Measurements from ENCODE around the gene YTHDC2.

YTHDC2 gene

DNA sequence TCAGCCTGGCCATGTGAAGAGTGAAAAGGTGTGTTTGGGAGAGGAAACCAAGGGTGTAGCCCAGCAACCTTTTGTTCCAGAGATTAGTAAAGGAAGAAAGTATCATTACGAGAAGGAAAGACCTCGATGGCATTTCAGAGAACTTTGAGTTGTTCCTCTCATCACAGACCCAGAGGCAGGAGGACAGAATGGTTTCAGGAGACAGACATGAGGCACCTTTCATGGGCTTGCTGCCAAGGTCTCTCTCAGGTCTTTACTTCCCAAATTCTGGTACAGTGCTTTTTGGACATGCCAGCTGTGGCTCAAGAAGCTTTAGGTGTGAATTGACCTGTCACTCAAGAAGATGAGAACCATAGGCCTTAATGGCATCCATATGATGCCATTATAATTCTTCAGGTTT, 22.5 kb upstream of the YTHDC2 start:
- H3K27me3 ChIP-seq (ENCODE audit: control insufficient read depth in 1 of 2, insufficient read depth in 2 of 2, low read length in 2 of 2), result peaks cover 12 to 26% of the 10 kb centered on the region in 2 donors
- H3K27ac ChIP-seq (ENCODE audit: low read depth, low read length), result no peak overlapping the region
- no peak overlapping the region for H3K9ac ChIP-seq (ENCODE audit: low read depth in 1 of 2, low read length in 2 of 2)
- peaks cover 10 to 12% of the 10 kb centered on the region in 2 donors for H3K4me1 ChIP-seq (ENCODE audit: control insufficient read depth in 1 of 2, insufficient read depth in 2 of 2, low read length in 2 of 2)
- H3K4me3 ChIP-seq (ENCODE audit: low read depth in 1 of 2, low read length in 2 of 2), result no peak overlapping the region
- peaks cover 0 to 6% of the 10 kb centered on the region in 2 donors for H3K9me3 ChIP-seq (ENCODE audit: control insufficient read depth in 1 of 2, low read length in 2 of 2)
- no peaks in the 10 kb centered on the region for H3K36me3 ChIP-seq (ENCODE audit: control insufficient read depth in 1 of 2, insufficient read depth in 2 of 2, low read length in 2 of 2)

DNA sequence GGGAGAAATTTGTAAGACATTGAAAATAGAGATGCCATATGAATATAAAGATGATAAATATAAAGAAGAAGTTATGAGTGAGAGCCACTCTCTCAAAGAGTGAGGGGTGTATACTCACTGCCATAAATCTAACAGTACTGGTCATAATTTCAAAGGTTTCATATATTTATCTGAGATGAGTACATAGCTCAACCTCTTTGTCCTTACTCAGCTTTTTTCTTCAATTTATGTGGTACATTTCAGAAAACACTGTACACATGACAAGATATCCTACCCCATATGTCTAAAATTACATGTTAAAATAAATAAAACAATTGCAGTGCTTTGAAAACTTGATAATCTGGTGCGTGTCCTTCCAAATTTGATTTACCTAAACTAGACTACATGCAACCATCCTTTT, 20.0 kb upstream of the YTHDC2 start:
- Histone ChIP-seq H3K9ac (ENCODE audit: low read depth in 1 of 2, low read length in 2 of 2) (no peak overlapping the region), H3K27me3 (ENCODE audit: control insufficient read depth in 1 of 2, insufficient read depth in 2 of 2, low read length in 2 of 2) (peaks cover 3 to 15% of the 10 kb centered on the region in 2 donors), H3K27ac (ENCODE audit: low read depth, low read length) (no peak overlapping the region), H3K4me3 (ENCODE audit: low read depth in 1 of 2, low read length in 2 of 2) (no peak overlapping the region), H3K36me3 (ENCODE audit: control insufficient read depth in 1 of 2, insufficient read depth in 2 of 2, low read length in 2 of 2) (no peaks in the 10 kb centered on the region), H3K9me3 (ENCODE audit: control insufficient read depth in 1 of 2, low read length in 2 of 2) (peaks cover 0 to 6% of the 10 kb centered on the region in 2 donors), H3K4me1 (ENCODE audit: control insufficient read depth in 1 of 2, insufficient read depth in 2 of 2, low read length in 2 of 2) (peaks cover 5% of the 10 kb centered on the region in 2 donors)

DNA sequence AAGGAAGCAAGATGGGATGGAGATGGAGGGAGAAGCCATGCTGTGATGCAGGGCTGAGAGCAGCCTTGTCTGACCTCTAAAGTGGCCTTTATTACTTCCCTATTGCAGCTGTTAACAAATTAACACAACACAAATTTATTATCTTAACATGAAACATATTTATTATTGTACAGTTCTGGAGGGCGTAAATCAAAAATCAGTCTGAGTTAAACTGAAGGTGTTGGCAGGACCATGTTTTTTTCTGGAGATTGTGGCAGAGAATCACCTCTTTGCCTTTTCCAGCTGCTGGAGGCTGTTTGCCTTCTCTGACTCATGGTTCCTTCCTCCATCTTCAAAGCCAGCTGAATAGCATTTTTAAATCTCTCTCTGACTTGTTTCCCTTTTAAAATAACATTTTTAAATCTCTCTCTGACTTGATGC, 18.1 kb upstream of the YTHDC2 start:
- Histone ChIP-seq H3K9me3 (ENCODE audit: control insufficient read depth in 1 of 2, low read length in 2 of 2) (peaks cover 0 to 6% of the 10 kb centered on the region in 2 donors), H3K4me1 (ENCODE audit: control insufficient read depth in 1 of 2, insufficient read depth in 2 of 2, low read length in 2 of 2) (no peaks in the 10 kb centered on the region), H3K4me3 (ENCODE audit: low read depth in 1 of 2, low read length in 2 of 2) (no peak overlapping the region), H3K9ac (ENCODE audit: low read depth in 1 of 2, low read length in 2 of 2) (no peak overlapping the region), H3K36me3 (ENCODE audit: control insufficient read depth in 1 of 2, insufficient read depth in 2 of 2, low read length in 2 of 2) (no peaks in the 10 kb centered on the region), H3K27ac (ENCODE audit: low read depth, low read length) (no peak overlapping the region), H3K27me3 (ENCODE audit: control insufficient read depth in 1 of 2, insufficient read depth in 2 of 2, low read length in 2 of 2) (no peaks in the 10 kb centered on the region)

DNA sequence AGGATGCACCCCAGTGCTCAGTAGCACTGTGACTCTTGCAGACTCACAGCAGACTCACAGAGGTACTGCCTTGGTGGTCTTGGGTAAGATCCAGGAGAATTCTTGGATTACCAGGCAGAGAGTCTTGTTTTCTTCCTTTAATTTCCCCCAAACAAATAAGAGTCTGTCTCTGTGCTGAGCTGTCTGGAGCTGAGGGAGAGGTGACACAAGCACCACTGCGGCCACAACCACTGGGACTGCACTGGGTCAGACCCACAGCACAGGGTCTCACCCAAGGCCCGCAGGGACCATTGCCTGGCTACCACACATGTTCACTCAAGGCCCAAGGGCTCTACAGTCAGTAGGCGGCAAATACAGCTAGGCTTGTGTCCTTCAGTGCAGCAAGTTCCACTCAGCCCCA, 11.4 kb upstream of the YTHDC2 start:
- Histone ChIP-seq H3K4me3 (ENCODE audit: low read depth in 1 of 2, low read length in 2 of 2) (no peak overlapping the region), H3K36me3 (ENCODE audit: control insufficient read depth in 1 of 2, insufficient read depth in 2 of 2, low read length in 2 of 2) (no peaks in the 10 kb centered on the region), H3K9ac (ENCODE audit: low read depth in 1 of 2, low read length in 2 of 2) (no peak overlapping the region), H3K9me3 (ENCODE audit: control insufficient read depth in 1 of 2, low read length in 2 of 2) (no peaks in the 10 kb centered on the region), H3K27me3 (ENCODE audit: control insufficient read depth in 1 of 2, insufficient read depth in 2 of 2, low read length in 2 of 2) (peaks cover 3% of the 10 kb centered on the region in 2 donors), H3K27ac (ENCODE audit: low read depth, low read length) (no peak overlapping the region), H3K4me1 (ENCODE audit: control insufficient read depth in 1 of 2, insufficient read depth in 2 of 2, low read length in 2 of 2) (no peaks in the 10 kb centered on the region)

DNA sequence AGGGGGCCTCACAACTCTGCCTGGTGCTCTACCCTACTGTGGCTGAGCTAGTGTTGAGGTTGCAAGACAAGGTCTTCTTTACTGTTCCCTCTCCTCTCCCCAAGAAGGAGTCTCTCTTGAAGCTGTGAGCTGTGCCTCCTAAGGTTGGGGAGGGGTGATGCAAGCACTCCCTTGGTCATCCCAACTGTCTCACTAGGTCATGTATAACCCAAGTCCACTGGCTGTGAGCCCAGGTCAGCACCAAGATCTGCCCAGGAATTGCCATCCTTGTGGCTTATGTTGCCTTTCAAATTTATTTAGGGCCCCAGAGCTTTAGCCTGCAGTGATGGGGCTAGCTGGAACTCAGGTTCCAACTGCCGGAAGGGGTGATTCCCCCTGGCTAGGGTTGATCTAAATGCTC, 10.3 kb upstream of the YTHDC2 start:
- H3K27me3 ChIP-seq (ENCODE audit: control insufficient read depth in 1 of 2, insufficient read depth in 2 of 2, low read length in 2 of 2), result peaks cover 3% of the 10 kb centered on the region in 2 donors
- H3K9me3 ChIP-seq (ENCODE audit: control insufficient read depth in 1 of 2, low read length in 2 of 2), result no peaks in the 10 kb centered on the region
- no peaks in the 10 kb centered on the region for H3K36me3 ChIP-seq (ENCODE audit: control insufficient read depth in 1 of 2, insufficient read depth in 2 of 2, low read length in 2 of 2)
- no peak overlapping the region for H3K9ac ChIP-seq (ENCODE audit: low read depth in 1 of 2, low read length in 2 of 2)
- H3K4me3 ChIP-seq (ENCODE audit: low read depth in 1 of 2, low read length in 2 of 2), result no peak overlapping the region
- H3K27ac ChIP-seq (ENCODE audit: low read depth, low read length), result no peak overlapping the region
- H3K4me1 ChIP-seq (ENCODE audit: control insufficient read depth in 1 of 2, insufficient read depth in 2 of 2, low read length in 2 of 2), result no peaks in the 10 kb centered on the region

DNA sequence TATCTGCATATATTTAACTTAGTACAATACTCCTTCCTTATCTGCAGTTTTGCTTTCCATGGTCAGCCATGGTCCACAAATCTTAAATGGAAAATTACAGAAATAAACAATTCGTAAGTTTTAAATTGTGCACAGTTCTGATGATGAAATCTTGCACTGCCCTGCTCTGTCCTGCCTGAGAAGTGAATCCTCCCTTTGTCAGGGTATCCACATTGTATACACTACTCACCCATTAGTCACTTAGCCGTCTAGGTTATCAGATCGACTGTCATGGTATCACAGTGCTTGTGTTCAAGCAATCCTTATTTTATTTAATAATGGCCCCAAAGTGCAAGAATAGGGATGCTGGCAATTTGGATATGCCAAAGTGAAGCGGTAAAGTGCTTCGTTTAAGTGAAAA, 8.3 kb upstream of the YTHDC2 start:
- H3K4me3 ChIP-seq (ENCODE audit: low read depth in 1 of 2, low read length in 2 of 2), result no peak overlapping the region
- H3K4me1 ChIP-seq (ENCODE audit: control insufficient read depth in 1 of 2, insufficient read depth in 2 of 2, low read length in 2 of 2), result no peaks in the 10 kb centered on the region
- H3K9ac ChIP-seq (ENCODE audit: low read depth in 1 of 2, low read length in 2 of 2), result no peak overlapping the region
- peaks cover 3% of the 10 kb centered on the region in 2 donors for H3K27me3 ChIP-seq (ENCODE audit: control insufficient read depth in 1 of 2, insufficient read depth in 2 of 2, low read length in 2 of 2)
- no peaks in the 10 kb centered on the region for H3K36me3 ChIP-seq (ENCODE audit: control insufficient read depth in 1 of 2, insufficient read depth in 2 of 2, low read length in 2 of 2)
- no peak overlapping the region for H3K27ac ChIP-seq (ENCODE audit: low read depth, low read length)
- H3K9me3 ChIP-seq (ENCODE audit: control insufficient read depth in 1 of 2, low read length in 2 of 2), result no peaks in the 10 kb centered on the region

DNA sequence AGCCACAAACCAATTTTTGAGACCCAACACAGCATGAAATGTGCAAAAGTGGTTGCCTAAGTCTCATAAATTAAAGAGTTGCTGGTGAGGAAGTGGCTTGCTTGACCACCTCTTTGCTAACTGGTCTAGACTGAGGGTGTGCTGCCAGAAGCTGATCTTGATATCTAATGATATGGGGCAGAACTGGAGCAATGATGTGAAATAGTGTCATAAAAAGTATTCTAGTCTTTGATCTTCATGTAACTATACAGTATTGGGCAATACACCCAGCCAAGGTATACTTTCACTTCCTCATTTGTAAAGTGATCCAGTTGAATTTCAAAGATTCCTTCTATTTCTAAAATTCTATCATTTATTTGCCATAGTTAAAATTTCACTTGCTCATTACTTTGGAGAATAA, 5.9 kb upstream of the YTHDC2 start:
- peaks cover 0 to 3% of the 10 kb centered on the region in 2 donors for H3K27me3 ChIP-seq (ENCODE audit: control insufficient read depth in 1 of 2, insufficient read depth in 2 of 2, low read length in 2 of 2)
- no peak overlapping the region for H3K27ac ChIP-seq (ENCODE audit: low read depth, low read length)
- H3K9ac ChIP-seq (ENCODE audit: low read depth in 1 of 2, low read length in 2 of 2), result no peak overlapping the region
- H3K4me1 ChIP-seq (ENCODE audit: control insufficient read depth in 1 of 2, insufficient read depth in 2 of 2, low read length in 2 of 2), result no peaks in the 10 kb centered on the region
- no peak overlapping the region for H3K4me3 ChIP-seq (ENCODE audit: low read depth in 1 of 2, low read length in 2 of 2)
- H3K36me3 ChIP-seq (ENCODE audit: control insufficient read depth in 1 of 2, insufficient read depth in 2 of 2, low read length in 2 of 2), result no peaks in the 10 kb centered on the region
- no peaks in the 10 kb centered on the region for H3K9me3 ChIP-seq (ENCODE audit: control insufficient read depth in 1 of 2, low read length in 2 of 2)

DNA sequence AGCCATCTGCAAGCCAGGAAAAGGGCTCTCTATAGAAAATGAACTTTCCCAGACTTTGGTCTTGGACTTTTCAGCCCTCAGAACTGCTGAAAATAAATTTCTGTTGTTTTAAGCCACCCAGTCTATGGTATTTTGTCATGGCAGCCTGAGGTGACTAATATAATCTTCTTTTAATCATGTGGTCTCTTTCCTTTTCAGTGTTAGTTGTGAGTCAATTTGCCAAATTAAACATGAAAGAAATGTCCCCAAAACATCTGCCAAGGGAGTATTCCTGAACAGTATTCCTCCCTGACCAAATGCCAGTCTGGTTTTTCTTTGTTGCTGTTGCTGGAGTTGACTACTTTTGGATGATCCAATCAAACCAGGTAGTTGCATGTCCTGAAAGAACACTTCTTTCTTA, 4.7 kb upstream of the YTHDC2 start:
- Histone ChIP-seq H3K27me3 (ENCODE audit: control insufficient read depth in 1 of 2, insufficient read depth in 2 of 2, low read length in 2 of 2) (no peaks in the 10 kb centered on the region), H3K27ac (ENCODE audit: low read depth, low read length) (no peak overlapping the region), H3K4me3 (ENCODE audit: low read depth in 1 of 2, low read length in 2 of 2) (no peak overlapping the region), H3K9ac (ENCODE audit: low read depth in 1 of 2, low read length in 2 of 2) (no peak overlapping the region), H3K36me3 (ENCODE audit: control insufficient read depth in 1 of 2, insufficient read depth in 2 of 2, low read length in 2 of 2) (no peaks in the 10 kb centered on the region), H3K4me1 (ENCODE audit: control insufficient read depth in 1 of 2, insufficient read depth in 2 of 2, low read length in 2 of 2) (no peaks in the 10 kb centered on the region), H3K9me3 (ENCODE audit: control insufficient read depth in 1 of 2, low read length in 2 of 2) (no peaks in the 10 kb centered on the region)

DNA sequence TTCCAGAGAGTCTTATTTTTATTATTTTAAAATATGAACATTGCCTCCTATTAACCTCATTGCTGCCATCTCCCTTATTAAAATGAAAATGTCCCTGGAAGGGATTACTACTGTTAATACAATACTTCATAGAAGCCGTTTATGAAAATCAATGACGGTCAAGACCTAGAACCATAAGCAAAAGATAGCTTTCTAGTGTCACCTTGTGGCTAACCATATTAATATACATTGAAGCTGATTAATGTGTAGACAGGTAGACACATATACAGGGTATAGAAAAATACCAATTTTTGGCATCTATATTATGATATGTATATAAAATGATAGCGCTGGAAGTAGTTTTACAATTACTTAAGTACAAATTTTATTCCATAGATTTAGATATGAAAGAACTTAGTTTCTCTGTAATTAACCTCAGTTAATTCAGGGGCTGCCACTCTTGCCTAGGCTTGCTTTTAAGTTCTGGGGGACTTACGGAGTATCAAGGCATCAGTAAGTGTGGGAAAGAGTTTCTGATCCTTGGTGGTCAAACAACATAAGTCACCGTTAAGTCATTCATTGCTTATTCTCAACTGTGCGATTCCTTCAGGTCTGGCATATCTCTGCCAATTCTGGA, 2.5 kb upstream of the YTHDC2 start:
- Histone ChIP-seq H3K27me3 (ENCODE audit: control insufficient read depth in 1 of 2, insufficient read depth in 2 of 2, low read length in 2 of 2) (no peaks in the 10 kb centered on the region), H3K9me3 (ENCODE audit: control insufficient read depth in 1 of 2, low read length in 2 of 2) (no peaks in the 10 kb centered on the region), H3K4me1 (ENCODE audit: control insufficient read depth in 1 of 2, insufficient read depth in 2 of 2, low read length in 2 of 2) (peaks cover 8 to 10% of the 10 kb centered on the region in 2 donors)

DNA sequence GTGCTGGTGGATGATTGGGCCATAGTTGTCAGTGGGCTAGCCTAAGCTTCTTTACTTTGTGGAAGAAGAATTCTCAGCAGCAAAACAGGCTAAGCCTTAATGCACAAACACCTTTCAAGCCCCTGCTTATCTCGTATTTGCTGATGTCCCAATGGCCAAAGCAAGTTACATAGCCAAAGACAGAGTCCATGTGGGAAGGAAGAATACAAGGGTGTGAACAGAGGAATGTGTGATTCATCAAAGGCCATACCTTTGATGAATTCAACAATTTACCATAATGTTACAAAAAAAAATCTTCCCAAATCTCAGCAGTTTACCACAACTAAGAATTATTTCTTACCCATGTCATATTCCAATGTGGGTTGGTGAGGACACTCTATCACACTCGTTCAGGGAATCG, 1.2 kb upstream of the YTHDC2 start:
- Histone ChIP-seq H3K9me3 (ENCODE audit: control insufficient read depth in 1 of 2, low read length in 2 of 2) (no peaks in the 10 kb centered on the region), H3K9ac (ENCODE audit: low read depth in 1 of 2, low read length in 2 of 2) (no peak overlapping the region), H3K36me3 (ENCODE audit: control insufficient read depth in 1 of 2, insufficient read depth in 2 of 2, low read length in 2 of 2) (peaks cover 0 to 3% of the 10 kb centered on the region in 2 donors), H3K27ac (ENCODE audit: low read depth, low read length) (no peak overlapping the region), H3K4me1 (ENCODE audit: control insufficient read depth in 1 of 2, insufficient read depth in 2 of 2, low read length in 2 of 2) (peaks cover 8 to 10% of the 10 kb centered on the region in 2 donors), H3K4me3 (ENCODE audit: low read depth in 1 of 2, low read length in 2 of 2) (no peak overlapping the region), H3K27me3 (ENCODE audit: control insufficient read depth in 1 of 2, insufficient read depth in 2 of 2, low read length in 2 of 2) (no peaks in the 10 kb centered on the region)

More for the DNA sequence above, 2.5 kb upstream of the YTHDC2 start:
- Histone ChIP-seq H3K27ac (ENCODE audit: low read depth, low read length) (no peak overlapping the region), H3K9ac (ENCODE audit: low read depth in 1 of 2, low read length in 2 of 2) (no peak overlapping the region), H3K4me3 (ENCODE audit: low read depth in 1 of 2, low read length in 2 of 2) (no peak overlapping the region), H3K36me3 (ENCODE audit: control insufficient read depth in 1 of 2, insufficient read depth in 2 of 2, low read length in 2 of 2) (no peaks in the 10 kb centered on the region)

DNA sequence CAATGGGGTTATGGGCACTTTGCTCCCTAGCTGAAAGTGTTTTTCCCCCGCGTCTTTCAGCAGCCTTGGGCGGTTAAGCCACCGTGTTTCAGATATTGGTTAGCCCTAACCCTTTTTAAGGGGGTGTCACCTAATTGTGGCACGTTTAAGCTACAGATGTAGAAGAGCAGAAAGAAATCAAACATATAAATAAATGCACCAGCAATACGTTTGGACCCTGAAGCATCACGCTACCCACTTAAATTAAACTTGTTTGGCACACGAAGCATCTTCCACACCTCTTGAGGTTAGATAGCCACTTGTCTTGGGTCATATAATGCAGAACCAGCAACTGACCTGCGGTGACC, 768 bp downstream of the YTHDC2 start:
- no peaks in the 10 kb centered on the region for H3K9me3 ChIP-seq (ENCODE audit: control insufficient read depth in 1 of 2, low read length in 2 of 2)
- no peak overlapping the region for H3K27ac ChIP-seq (ENCODE audit: low read depth, low read length)
- H3K9ac ChIP-seq (ENCODE audit: low read depth in 1 of 2, low read length in 2 of 2), result peak overlapping the region; percentile 87
- H3K4me3 ChIP-seq (ENCODE audit: low read depth in 1 of 2, low read length in 2 of 2), result peak overlapping the region; percentile 67 to 87
- no peaks in the 10 kb centered on the region for H3K27me3 ChIP-seq (ENCODE audit: control insufficient read depth in 1 of 2, insufficient read depth in 2 of 2, low read length in 2 of 2)
- peaks cover 8 to 10% of the 10 kb centered on the region in 2 donors for H3K4me1 ChIP-seq (ENCODE audit: control insufficient read depth in 1 of 2, insufficient read depth in 2 of 2, low read length in 2 of 2)
- H3K36me3 ChIP-seq (ENCODE audit: control insufficient read depth in 1 of 2, insufficient read depth in 2 of 2, low read length in 2 of 2), result peaks cover 0 to 8% of the 10 kb centered on the region in 2 donors

Data from duodenal mucosa (tissue), 2 donors.